Lower lobe of right lung (tissue), 2 donors: ENCODE data around the gene IMMP2L. TPM values are rescaled to one million over a fixed set of nuclear protein-coding genes. Genes with fewer than 3 reads are reported as not detected.

Experiments used
- ATAC-seq, 2 donors: fragments of 200-7000 bp; cut with Tn5 transposase; one replicate each; pipeline ENCODE4 v1.9.1; 2020 to 2022; ENCODE audit warnings: mild to moderate bottlenecking in 2 of 2, moderate library complexity in 2 of 2
- DNase-seq: peaks from one replicate; pipeline ENCODE4 v3.0.0-alpha.2; 2020
- H3K27ac ChIP-seq: fragments of 200-600 bp; one replicate; pipeline ENCODE4 v1.8.0; 2022
- H3K27me3 ChIP-seq: fragments of 200-600 bp; one replicate; pipeline ENCODE4 v1.8.0; 2022; ENCODE audit warnings: low read depth
- H3K36me3 ChIP-seq: fragments of 200-600 bp; one replicate; pipeline ENCODE4 v1.8.0; 2022; ENCODE audit warnings: mild to moderate bottlenecking
- H3K4me1 ChIP-seq: fragments of 200-600 bp; one replicate; pipeline ENCODE4 v1.8.0; 2022
- H3K4me3 ChIP-seq: fragments of 200-600 bp; one replicate; pipeline ENCODE4 v1.8.0; 2022; ENCODE audit warnings: mild to moderate bottlenecking
- H3K9me3 ChIP-seq: fragments of 200-600 bp; one replicate; pipeline ENCODE4 v1.8.0; 2022
- intact Hi-C: fragments of 100-400 bp; cut with DNase I; formaldehyde crosslinking; loops from one replicate; pipeline ENCODE4 v1.11.0; 2022
- total RNA-seq: library from RNA; stranded (reverse); fragmentation: NEBNext Ultra II Directional; extraction: Animal tissue kit (Norgen Biotek cat#: 25700); gene quantifications from one replicate; pipeline ENCODE4 v1.2.1, GENCODE V29; 2021
- TF ChIP-seq, protein P1 (sequence below): fragments of 200-600 bp; IDR thresholded peaks from one replicate; pipeline ENCODE4 v1.8.0; 2022; ENCODE audit warnings: antibody characterized with exemption, mild to moderate bottlenecking
- donor health status: DM: no; HTN: yes; CAD: no; lungs with severe emphysema.

Gene IMMP2L
- total RNA-seq, 1 donor from 2014 or later, result 14.7 TPM

GRCh38 chr7:111088328-111088727 lies 474.0 kb downstream of the IMMP2L start:
- Histone ChIP-seq H3K4me3 (no peak overlapping the region), H3K27ac (no peak overlapping the region), H3K27me3 (no peaks in the 10 kb centered on the region), H3K4me1 (peaks cover 10% of the 10 kb centered on the region), H3K36me3 (no peaks in the 10 kb centered on the region), H3K9me3 (no peaks in the 10 kb centered on the region)
- TF ChIP-seq, protein P1, sequence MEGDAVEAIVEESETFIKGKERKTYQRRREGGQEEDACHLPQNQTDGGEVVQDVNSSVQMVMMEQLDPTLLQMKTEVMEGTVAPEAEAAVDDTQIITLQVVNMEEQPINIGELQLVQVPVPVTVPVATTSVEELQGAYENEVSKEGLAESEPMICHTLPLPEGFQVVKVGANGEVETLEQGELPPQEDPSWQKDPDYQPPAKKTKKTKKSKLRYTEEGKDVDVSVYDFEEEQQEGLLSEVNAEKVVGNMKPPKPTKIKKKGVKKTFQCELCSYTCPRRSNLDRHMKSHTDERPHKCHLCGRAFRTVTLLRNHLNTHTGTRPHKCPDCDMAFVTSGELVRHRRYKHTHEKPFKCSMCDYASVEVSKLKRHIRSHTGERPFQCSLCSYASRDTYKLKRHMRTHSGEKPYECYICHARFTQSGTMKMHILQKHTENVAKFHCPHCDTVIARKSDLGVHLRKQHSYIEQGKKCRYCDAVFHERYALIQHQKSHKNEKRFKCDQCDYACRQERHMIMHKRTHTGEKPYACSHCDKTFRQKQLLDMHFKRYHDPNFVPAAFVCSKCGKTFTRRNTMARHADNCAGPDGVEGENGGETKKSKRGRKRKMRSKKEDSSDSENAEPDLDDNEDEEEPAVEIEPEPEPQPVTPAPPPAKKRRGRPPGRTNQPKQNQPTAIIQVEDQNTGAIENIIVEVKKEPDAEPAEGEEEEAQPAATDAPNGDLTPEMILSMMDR, result no peak
- DNase-seq (no peak), ATAC-seq (no peak)
- intact Hi-C loops, result no loop called here

- H3K27me3 ChIP-seq, result no peaks in the 10 kb centered on the region
- H3K4me1 ChIP-seq, result peaks cover 11% of the 10 kb centered on the region
- no peaks in the 10 kb centered on the region for H3K36me3 ChIP-seq
- H3K9me3 ChIP-seq, result no peaks in the 10 kb centered on the region
- DNase-seq (no peak), ATAC-seq (no peak)
- TF ChIP-seq, protein P1, result no peak
- intact Hi-C loops, result no loop called here
- no peak overlapping the region for H3K4me3 ChIP-seq
- H3K27ac ChIP-seq, result no peak overlapping the region
Observed at GRCh38 chr7:111086532-111086931, 475.8 kb downstream of the IMMP2L start.

DNA sequence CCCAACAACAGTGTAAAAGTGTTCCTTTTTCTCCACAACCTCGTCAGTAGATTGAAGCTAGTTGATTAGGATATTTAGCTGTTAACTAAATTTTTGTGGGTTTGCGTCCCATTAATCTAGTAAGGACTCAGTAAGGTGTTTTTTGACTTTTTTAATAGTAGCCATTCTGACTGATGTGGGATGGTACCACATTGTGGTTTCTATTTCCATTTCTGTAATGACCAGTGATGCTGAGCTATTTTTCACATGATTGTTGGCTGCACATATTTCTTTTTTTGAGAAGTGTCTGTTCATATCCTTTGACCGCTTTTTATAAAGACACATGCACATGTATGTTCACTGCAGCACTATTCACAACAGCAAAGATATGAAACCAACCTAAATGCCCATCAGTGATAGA lies 476.9 kb downstream of the IMMP2L start:
- no peaks in the 10 kb centered on the region for H3K36me3 ChIP-seq
- H3K4me3 ChIP-seq, result no peak overlapping the region
- DNase-seq (no peak), ATAC-seq (no peak)
- no peak overlapping the region for H3K27ac ChIP-seq
- no peaks in the 10 kb centered on the region for H3K27me3 ChIP-seq
- H3K9me3 ChIP-seq, result no peaks in the 10 kb centered on the region
- TF ChIP-seq, protein P1, result no peak
- peaks cover 9% of the 10 kb centered on the region for H3K4me1 ChIP-seq
- intact Hi-C loops, result no loop called here

DNA sequence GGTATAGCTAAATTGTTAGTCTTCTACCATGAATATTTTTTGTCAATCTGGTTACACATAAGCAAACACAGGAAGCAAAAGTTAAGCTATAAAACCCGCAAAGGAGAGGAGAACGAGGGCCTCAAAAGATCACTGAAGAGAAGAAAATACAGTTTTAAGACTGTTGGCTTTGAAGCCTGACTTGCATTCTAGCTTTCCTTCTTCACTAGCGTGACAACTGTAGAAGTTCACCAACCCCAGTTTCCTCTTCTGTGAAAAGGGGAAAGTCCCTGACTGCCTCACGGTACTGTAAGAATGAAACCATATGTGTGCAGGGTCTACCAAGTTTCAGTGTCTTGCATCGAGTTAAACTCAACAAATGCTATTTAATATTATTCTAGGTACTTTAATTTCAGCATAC lies 478.9 kb downstream of the IMMP2L start:
- ATAC-seq (peak in 1 of 2 donors; percentile 69), DNase-seq (no peak)
- Histone ChIP-seq H3K4me3 (no peak overlapping the region), H3K4me1 (peaks cover 6% of the 10 kb centered on the region), H3K36me3 (no peaks in the 10 kb centered on the region), H3K9me3 (no peaks in the 10 kb centered on the region), H3K27me3 (no peaks in the 10 kb centered on the region), H3K27ac (no peak overlapping the region)
- TF ChIP-seq, protein P1, result no peak
- intact Hi-C loops, result no loop called here

GRCh38 chr7:111082351-111082750 lies 479.9 kb downstream of the IMMP2L start:
- Histone ChIP-seq H3K27ac (peak overlapping the region; percentile 12), H3K4me1 (peaks cover 6% of the 10 kb centered on the region), H3K27me3 (no peaks in the 10 kb centered on the region), H3K36me3 (no peaks in the 10 kb centered on the region), H3K9me3 (no peaks in the 10 kb centered on the region), H3K4me3 (no peak overlapping the region)
- ATAC-seq (no peak), DNase-seq (no peak)
- intact Hi-C loops, result no loop called here
- TF ChIP-seq, protein P1, result no peak
